IMR-90 (cell line): ENCODE results near the gene DCDC1. TPM values are rescaled to one million over a fixed set of nuclear protein-coding genes. Genes with fewer than 3 reads are reported as not detected.

ENCODE experiments used
- ATAC-seq: fragments of 200-7000 bp; cut with Tn5 transposase; 2 replicates; pipeline ENCODE4 v1.9.1; 2020; ENCODE audit warnings: low read depth, mild to moderate bottlenecking, moderate library complexity
- BruUV-seq: library from RNA; stranded (reverse); fragments of 400-500 nt; replicated peaks from 2 replicates; lab custom pipeline; 2021; lab: Mats Ljungman, UMichigan
- CTCF ChIA-PET: fragments of 300-600 bp; formaldehyde crosslinking; extraction: SDS; loops from one replicate; lab custom pipeline; 2021; ENCODE audit warnings: antibody characterized with exemption; lab: Yijun Ruan, JAX
- POLR2A ChIA-PET: fragments of 300-600 bp; sonication (Branson Sonifier 250); formaldehyde crosslinking; loops from one replicate; lab custom pipeline; 2022; ENCODE audit warnings: antibody characterized with exemption; ENCODE audit not compliant: unreplicated experiment; lab: Charles Lee
- DNase-seq: peaks from one replicate; pipeline ENCODE4 v3.0.0; 2013
- H2AFZ ChIP-seq: replicated peaks from 2 replicates; pipeline ENCODE3; 2013; ENCODE audit warnings: low read length, mild to moderate bottlenecking; ENCODE audit not compliant: poor library complexity
- H2AK5ac ChIP-seq: 2 replicates; pipeline ENCODE4 v1.6.1; 2013; ENCODE audit warnings: low read depth, low read length, inconsistent platforms
- H2AK9ac ChIP-seq: replicated peaks from 2 replicates; pipeline ENCODE3; 2013; ENCODE audit warnings: mild to moderate bottlenecking, low read depth, low read length, moderate library complexity; ENCODE audit not compliant: poor library complexity
- H2BK120ac ChIP-seq: 2 replicates; pipeline ENCODE4 v1.6.1; 2013; ENCODE audit warnings: low read depth, low read length, inconsistent platforms
- H2BK15ac ChIP-seq: 3 replicates; pipeline ENCODE4 v1.6.1; 2013; ENCODE audit warnings: low read depth, low read length, inconsistent platforms
- H2BK20ac ChIP-seq: 2 replicates; pipeline ENCODE4 v1.6.1; 2013; ENCODE audit warnings: low read depth, mild to moderate bottlenecking, inconsistent platforms, low read length, moderate library complexity
- H2BK5ac ChIP-seq: 2 replicates; pipeline ENCODE4 v1.6.1; 2013; ENCODE audit warnings: mild to moderate bottlenecking, low read depth, low read length, inconsistent platforms; ENCODE audit not compliant: poor library complexity, severe bottlenecking
- H3K14ac ChIP-seq: replicated peaks from 2 replicates; pipeline ENCODE4 v1.6.1; 2013; ENCODE audit warnings: low read depth, low read length, inconsistent platforms
- H3K18ac ChIP-seq: 2 replicates; pipeline ENCODE4 v1.6.1; 2013; ENCODE audit warnings: low read depth, low read length, control low read depth
- H3K23ac ChIP-seq: 2 replicates; pipeline ENCODE4 v1.6.1; 2013; ENCODE audit warnings: low read depth, low read length, inconsistent platforms
- H3K27ac ChIP-seq: 2 replicates; pipeline ENCODE4 v1.5.1; 2013; ENCODE audit warnings: mild to moderate bottlenecking, control low read depth, low read length; ENCODE audit not compliant: insufficient read depth
- H3K27me3 ChIP-seq: 2 replicates; pipeline ENCODE4 v1.6.1; 2013; ENCODE audit warnings: low read length; ENCODE audit not compliant: control insufficient read depth, insufficient read depth
- H3K36me3 ChIP-seq: 2 replicates; pipeline ENCODE4 v1.6.1; 2013; ENCODE audit warnings: low read length, mixed read lengths; ENCODE audit not compliant: control insufficient read depth, insufficient read depth
- H3K4ac ChIP-seq: 2 replicates; pipeline ENCODE4 v1.6.1; 2013; ENCODE audit warnings: low read depth, low read length, inconsistent platforms
- H3K4me1 ChIP-seq: 2 replicates; pipeline ENCODE4 v1.6.1; 2013; ENCODE audit warnings: low read length, mixed read lengths; ENCODE audit not compliant: control insufficient read depth, insufficient read depth
- H3K4me2 ChIP-seq: 2 replicates; pipeline ENCODE4 v1.6.1; 2013; ENCODE audit warnings: low read depth, mild to moderate bottlenecking, control low read depth, low read length, moderate library complexity
- H3K4me3 ChIP-seq: 2 replicates; pipeline ENCODE4 v1.5.1; 2013; ENCODE audit warnings: low read depth, mild to moderate bottlenecking, control low read depth, low read length, moderate library complexity; ENCODE audit not compliant: insufficient read depth
- H3K56ac ChIP-seq: 2 replicates; pipeline ENCODE4 v1.6.1; 2013; ENCODE audit warnings: low read length, inconsistent platforms; ENCODE audit not compliant: insufficient read depth; ENCODE audit errors: extremely low read depth
- H3K79me1 ChIP-seq, 2 experiments: 2 replicates each; pipeline ENCODE4 v1.6.1; 2013; ENCODE audit warnings: low read length in 2 of 2, inconsistent platforms in 1 of 2, low read depth in 1 of 2
- H3K9ac ChIP-seq: 2 replicates; pipeline ENCODE4 v1.6.1; 2013; ENCODE audit warnings: low read depth, low read length, control low read depth
- H3K9me1 ChIP-seq: 2 replicates; pipeline ENCODE4 v1.6.1; 2013; ENCODE audit warnings: low read length, inconsistent platforms; ENCODE audit not compliant: insufficient read depth
- H3K9me3 ChIP-seq: 2 replicates; pipeline ENCODE4 v1.6.1; 2013; ENCODE audit warnings: low read length; ENCODE audit not compliant: control insufficient read depth, insufficient read depth
- H4K20me1 ChIP-seq: 2 replicates; pipeline ENCODE4 v1.6.1; 2013; ENCODE audit warnings: low read length, inconsistent platforms; ENCODE audit not compliant: insufficient read depth
- H4K5ac ChIP-seq: 2 replicates; pipeline ENCODE4 v1.6.1; 2013; ENCODE audit warnings: mild to moderate bottlenecking, low read depth, low read length, control low read depth
- H4K8ac ChIP-seq, 2 experiments: 2 replicates each; pipeline ENCODE4 v1.6.1; 2013; ENCODE audit warnings: low read depth in 2 of 2, low read length in 2 of 2, control low read depth in 1 of 2, inconsistent platforms in 1 of 2
- H4K91ac ChIP-seq: 2 replicates; pipeline ENCODE4 v1.6.1; 2013; ENCODE audit warnings: low read depth, low read length, inconsistent platforms; ENCODE audit not compliant: insufficient read depth
- CTCF ChIP-seq: conservative IDR thresholded peaks from 2 replicates; pipeline ENCODE4 v1.5.1; 2012; ENCODE audit warnings: mild to moderate bottlenecking, low read depth, low read length, improper control_type of control experiment
- ELK1 ChIP-seq: fragments of 150-350 bp; IDR thresholded peaks from 2 replicates; pipeline ENCODE4 v1.6.1; 2016; ENCODE audit warnings: low read depth, mild to moderate bottlenecking, low read length, moderate library complexity, borderline replicate concordance
- FOS ChIP-seq: fragments of 150-350 bp; IDR thresholded peaks from 2 replicates; pipeline ENCODE4 v1.6.1; 2016; ENCODE audit warnings: low read depth, low read length
- MAZ ChIP-seq: IDR thresholded peaks from 2 replicates; pipeline ENCODE4 v1.6.1; 2012; ENCODE audit warnings: low read depth, mild to moderate bottlenecking, low read length, improper control_type of control experiment, moderate library complexity, borderline replicate concordance
- RAD21 ChIP-seq: IDR thresholded peaks from 2 replicates; pipeline ENCODE4 v1.6.1; 2012; ENCODE audit warnings: low read length, improper control_type of control experiment
- RFX5 ChIP-seq: IDR thresholded peaks from 2 replicates; pipeline ENCODE4 v1.8.0; 2012; ENCODE audit warnings: low read depth, mild to moderate bottlenecking, low read length, moderate library complexity
- SMC3 ChIP-seq: fragments of 150-350 bp; IDR thresholded peaks from 2 replicates; pipeline ENCODE4 v1.6.1; 2016; ENCODE audit warnings: low read depth, mild to moderate bottlenecking, antibody characterized with exemption, low read length, moderate library complexity
- WGBS, 2 experiments: methylation state at CpG; one replicate each; pipeline versions ENCODE4 v1.1.5 to v1.1.7; 2013; ENCODE audit warnings: missing lambda C conversion rate in 2 of 2; ENCODE audit not compliant: insufficient read length in 1 of 2; ENCODE audit errors: extremely low coverage in 2 of 2; 5-methylcytosine and 5-hydroxymethylcytosine counted together
- dilution Hi-C: fragments of 300-500 bp; cut with HindIII; formaldehyde crosslinking; loops from one replicate; pipeline ENCODE4 v1.14.3; 2018; ENCODE audit warnings: low sequenced_read_pairs; ENCODE audit not compliant: unreplicated experiment
- in situ Hi-C: fragments of 300-500 bp; cut with MboI; formaldehyde crosslinking; loops from 3 replicates; pipeline ENCODE4 v1.14.3; 2019; ENCODE audit warnings: low sequenced_read_pairs, inconsistent platforms, mixed read lengths
- intact Hi-C: fragments of 100-400 bp; cut with micrococcal nuclease; formaldehyde crosslinking; loops from 2 replicates; pipeline ENCODE4 v1.10.0; 2022
- polyA plus RNA-seq, 3 experiments: library from polyadenylated mRNA; depleted of rRNA; stranded (reverse); fragments of >200 nt; gene quantifications; 2 replicates each; pipeline ENCODE4 v1.2.3, GENCODE V29; 2012; ENCODE audit warnings: low replicate concordance in 1 of 3
- total RNA-seq: library from RNA; depleted of rRNA; stranded (reverse); fragments of >200 nt; gene quantifications from 2 replicates; pipeline ENCODE4 v1.2.3, GENCODE V29; 2012

The DCDC1 gene
- total and polyA plus RNA-seq, 2 of the 4 experiments (the other 2 are of a cell fraction), result not detected

GRCh38 chr11:31139479-31139878 is 230.1 kb downstream of the DCDC1 start:
- CTCF ChIA-PET, result no interaction called here
- H2AK9ac ChIP-seq, result no peak overlapping the region

More at GRCh38 chr11:31139479-31139878, 230.1 kb downstream of the DCDC1 start:
- DNase-seq, result no peak
- H4K91ac ChIP-seq, result no peak overlapping the region
- H4K8ac ChIP-seq, result no peak overlapping the region
- H3K56ac ChIP-seq, result no peak overlapping the region
- no peak for TF ChIP-seq SMC3
- no peak for TF ChIP-seq RFX5
- TF ChIP-seq ELK1, result no peak
- TF ChIP-seq RAD21, result no peak
- TF ChIP-seq FOS, result no peak
- no peak for TF ChIP-seq MAZ
- TF ChIP-seq CTCF, result no peak
- H2AK5ac ChIP-seq, result no peak overlapping the region
- no peak overlapping the region for H2BK15ac ChIP-seq
- H3K4ac ChIP-seq, result no peak overlapping the region
- H3K14ac ChIP-seq, result no peak overlapping the region
- no CpG with 5 or more reads among the region's 4 CpGs for WGBS, 2 experiments
- no peak overlapping the region for H3K4me3 ChIP-seq
- dilution Hi-C loops, result no loop called here
- H2BK5ac ChIP-seq, result no peak overlapping the region
- POLR2A ChIA-PET, result no interaction called here
- H3K4me2 ChIP-seq, result no peak overlapping the region
- no peaks in the 10 kb centered on the region for H3K79me1 ChIP-seq
- no peak overlapping the region for H2BK120ac ChIP-seq
- ATAC-seq, result no peak
- H3K27ac ChIP-seq, result no peak overlapping the region
- no peak overlapping the region for H2BK20ac ChIP-seq
- no peak overlapping the region for H3K9ac ChIP-seq
- in situ Hi-C loops, result no loop called here
- H4K5ac ChIP-seq, result no peak overlapping the region
- H3K4me1 ChIP-seq, result no peaks in the 10 kb centered on the region
- intact Hi-C loops, result no loop called here
- no peaks in the 10 kb centered on the region for H3K36me3 ChIP-seq
- no peak overlapping the region for H3K18ac ChIP-seq
- no peaks in the 10 kb centered on the region for H3K9me3 ChIP-seq
- no peaks in the 10 kb centered on the region for H4K20me1 ChIP-seq
- H3K23ac ChIP-seq, result no peak overlapping the region
- BruUV-seq, result no TSS peak
- no peak overlapping the region for H2AFZ ChIP-seq
- no peaks in the 10 kb centered on the region for H3K27me3 ChIP-seq
- no peaks in the 10 kb centered on the region for H3K9me1 ChIP-seq
